ENCODE measurements around the gene LOC101059915.

LOC101059915 gene

DNA sequence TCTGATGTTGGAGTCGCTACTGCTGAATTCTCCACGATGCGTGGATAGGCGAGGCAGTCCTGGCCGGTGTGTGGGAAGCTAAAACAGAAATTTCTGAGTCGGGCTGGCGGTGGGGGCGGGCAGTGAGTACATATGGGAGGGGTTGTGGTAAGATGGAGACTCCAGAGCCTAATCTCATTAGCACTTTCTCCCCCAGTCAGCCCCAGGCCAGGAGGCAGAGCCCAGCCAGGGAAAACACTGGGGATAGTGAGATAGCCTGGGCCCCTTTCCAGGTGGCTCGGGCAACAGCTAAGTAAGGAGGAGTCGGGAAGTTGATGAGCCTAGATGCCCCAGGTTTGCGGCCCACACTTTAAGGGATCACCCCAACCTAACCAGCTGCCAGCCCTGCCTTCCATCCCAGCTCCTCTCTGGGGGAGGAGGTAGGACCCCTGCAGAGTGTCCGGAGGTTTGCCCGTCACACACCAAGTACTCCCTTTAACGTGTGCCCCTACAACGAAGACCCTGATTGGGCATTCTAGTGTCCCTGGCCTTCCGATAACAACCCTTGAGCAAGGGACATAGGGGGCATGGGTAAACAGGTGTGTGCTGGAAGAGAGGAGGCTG is 2.4 kb upstream of the LOC101059915 start:
- no peak overlapping the region for H3K27ac ChIP-seq
- intact Hi-C loops (cut with DNase I), result no loop called here
- no peak for DNase-seq
- no peaks in the 10 kb centered on the region for H3K9me3 ChIP-seq
- H3K36me3 ChIP-seq, result no peaks in the 10 kb centered on the region
- TF ChIP-seq, protein P1, sequence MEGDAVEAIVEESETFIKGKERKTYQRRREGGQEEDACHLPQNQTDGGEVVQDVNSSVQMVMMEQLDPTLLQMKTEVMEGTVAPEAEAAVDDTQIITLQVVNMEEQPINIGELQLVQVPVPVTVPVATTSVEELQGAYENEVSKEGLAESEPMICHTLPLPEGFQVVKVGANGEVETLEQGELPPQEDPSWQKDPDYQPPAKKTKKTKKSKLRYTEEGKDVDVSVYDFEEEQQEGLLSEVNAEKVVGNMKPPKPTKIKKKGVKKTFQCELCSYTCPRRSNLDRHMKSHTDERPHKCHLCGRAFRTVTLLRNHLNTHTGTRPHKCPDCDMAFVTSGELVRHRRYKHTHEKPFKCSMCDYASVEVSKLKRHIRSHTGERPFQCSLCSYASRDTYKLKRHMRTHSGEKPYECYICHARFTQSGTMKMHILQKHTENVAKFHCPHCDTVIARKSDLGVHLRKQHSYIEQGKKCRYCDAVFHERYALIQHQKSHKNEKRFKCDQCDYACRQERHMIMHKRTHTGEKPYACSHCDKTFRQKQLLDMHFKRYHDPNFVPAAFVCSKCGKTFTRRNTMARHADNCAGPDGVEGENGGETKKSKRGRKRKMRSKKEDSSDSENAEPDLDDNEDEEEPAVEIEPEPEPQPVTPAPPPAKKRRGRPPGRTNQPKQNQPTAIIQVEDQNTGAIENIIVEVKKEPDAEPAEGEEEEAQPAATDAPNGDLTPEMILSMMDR (IDR thresholded peaks at IDR 0.05), result no peak
- TF ChIP-seq EP300 (IDR thresholded peaks at IDR 0.05) (no peak), POLR2A (IDR thresholded peaks at IDR 0.05) (no peak)
- no peak overlapping the region for H3K4me3 ChIP-seq
- no peaks in the 10 kb centered on the region for H3K4me1 ChIP-seq (ENCODE audit: insufficient read depth)
- no peaks in the 10 kb centered on the region for H3K27me3 ChIP-seq
- WGBS, 3 donors, result 80 to 84% (median 83%) methylated on average over 16 of the region's 16 CpGs

DNA sequence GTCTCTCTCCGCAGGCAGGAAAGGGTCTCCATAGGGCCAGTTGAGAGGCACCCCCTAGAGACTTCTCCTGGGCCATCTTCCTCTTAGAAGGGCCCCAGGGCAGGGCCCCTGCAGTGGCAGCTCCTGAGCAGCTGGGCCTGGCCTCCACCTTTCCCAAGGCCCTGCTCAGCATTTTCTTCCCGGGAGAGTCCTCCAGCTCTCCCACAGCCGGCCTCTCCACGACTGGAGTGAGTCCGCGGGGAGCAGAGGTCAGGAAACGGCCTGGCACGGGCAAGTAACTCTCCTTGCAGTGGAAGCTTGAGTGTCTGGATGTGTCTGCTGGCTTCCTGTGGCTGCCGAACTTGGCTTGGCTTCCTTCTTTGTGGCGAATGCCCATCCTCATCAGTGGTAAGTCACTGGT is 1.6 kb upstream of the LOC101059915 start:
- Histone ChIP-seq H3K4me3 (no peak overlapping the region), H3K27me3 (no peaks in the 10 kb centered on the region), H3K36me3 (no peaks in the 10 kb centered on the region), H3K9me3 (no peaks in the 10 kb centered on the region), H3K27ac (no peak overlapping the region), H3K4me1 (ENCODE audit: insufficient read depth) (no peaks in the 10 kb centered on the region)
- DNase-seq, result no peak
- TF ChIP-seq, protein P1 (IDR thresholded peaks at IDR 0.05), result no peak
- no peak for TF ChIP-seq EP300 (IDR thresholded peaks at IDR 0.05)
- TF ChIP-seq POLR2A (IDR thresholded peaks at IDR 0.05), result no peak
- intact Hi-C loops (cut with DNase I), result no loop called here
- 77 to 81% (median 78%) methylated on average over 10 of the region's 10 CpGs for WGBS, 3 donors

DNA sequence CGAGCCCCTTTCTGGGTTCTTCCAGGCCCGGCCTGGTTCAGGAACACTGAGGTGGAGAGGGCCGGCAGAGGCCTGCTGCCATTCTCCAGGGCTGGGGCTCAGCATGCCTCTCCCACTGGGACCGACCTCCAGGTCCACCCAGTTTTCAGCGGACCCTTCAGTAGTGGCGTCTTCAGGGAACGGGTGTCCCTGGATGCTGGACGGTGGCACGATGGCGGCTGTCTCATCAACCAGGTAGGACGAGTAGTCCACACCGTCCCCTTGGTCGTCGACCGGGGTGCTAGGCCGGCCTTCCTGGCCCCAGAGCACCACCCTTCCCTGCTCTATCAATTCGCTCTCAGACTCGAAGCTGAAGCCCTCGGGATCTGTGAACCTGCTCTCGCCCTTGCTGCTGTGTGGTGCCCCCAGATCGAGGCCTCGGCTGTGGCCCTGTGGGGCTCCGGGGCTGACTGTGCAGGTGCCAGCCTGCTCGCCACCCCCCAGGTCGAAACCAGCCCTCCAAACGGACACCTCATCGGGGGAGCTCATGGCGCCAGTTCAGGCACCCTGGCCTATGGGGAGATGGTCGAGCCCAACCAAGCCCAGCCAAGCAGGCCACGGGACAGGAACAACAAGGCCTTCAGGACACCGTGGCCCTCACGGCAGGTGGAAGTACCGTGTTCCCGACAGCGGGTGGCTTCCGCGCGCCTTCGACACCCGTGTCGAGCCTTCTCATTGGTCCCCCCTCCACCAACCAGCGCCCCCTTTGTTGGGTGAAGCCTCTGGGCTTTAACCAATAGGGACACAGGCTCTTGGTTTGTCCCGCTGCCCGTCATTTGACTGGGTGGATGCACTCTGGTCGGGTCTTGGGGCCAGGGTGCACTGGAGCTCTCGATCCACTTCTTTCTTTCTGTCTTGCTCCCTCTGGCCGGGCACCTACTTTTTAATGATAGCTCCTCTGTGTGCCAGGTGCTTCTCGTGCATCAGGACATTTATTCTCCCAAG is 814 bp upstream of the LOC101059915 start:
- DNase-seq, result no peak
- Histone ChIP-seq H3K27me3 (no peaks in the 10 kb centered on the region), H3K36me3 (no peaks in the 10 kb centered on the region), H3K27ac (no peak overlapping the region), H3K4me3 (no peak overlapping the region), H3K4me1 (ENCODE audit: insufficient read depth) (no peaks in the 10 kb centered on the region), H3K9me3 (no peaks in the 10 kb centered on the region)
- intact Hi-C loops (cut with DNase I), result no loop called here
- WGBS, 3 donors, result 90 to 93% (median 91%) methylated on average over 45 to 48 of the region's 48 CpGs
- TF ChIP-seq, protein P1 (IDR thresholded peaks at IDR 0.05), result no peak
- TF ChIP-seq EP300 (IDR thresholded peaks at IDR 0.05) (no peak), POLR2A (IDR thresholded peaks at IDR 0.05) (no peak)

DNA sequence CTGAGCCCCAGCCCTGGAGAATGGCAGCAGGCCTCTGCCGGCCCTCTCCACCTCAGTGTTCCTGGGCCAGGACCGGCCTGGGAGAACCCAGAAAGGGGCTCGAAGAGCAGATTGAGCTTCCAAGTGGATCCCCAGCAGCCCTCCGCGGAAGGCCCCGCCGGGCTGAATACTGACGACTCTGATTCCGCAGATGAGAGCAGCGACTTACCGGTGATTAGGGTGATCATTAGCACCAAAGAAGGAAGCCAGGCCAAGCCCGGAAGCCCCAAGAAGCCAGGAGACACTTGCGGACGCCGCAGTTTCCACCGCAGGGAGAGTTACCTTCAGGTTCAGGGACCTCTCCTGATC is 876 bp downstream of the LOC101059915 start:
- H3K27me3 ChIP-seq, result no peaks in the 10 kb centered on the region
- H3K4me3 ChIP-seq, result no peak overlapping the region
- no peak overlapping the region for H3K27ac ChIP-seq
- no peaks in the 10 kb centered on the region for H3K9me3 ChIP-seq
- no peaks in the 10 kb centered on the region for H3K4me1 ChIP-seq (ENCODE audit: insufficient read depth)
- TF ChIP-seq EP300 (IDR thresholded peaks at IDR 0.05) (no peak), POLR2A (IDR thresholded peaks at IDR 0.05) (no peak)
- TF ChIP-seq, protein P1 (IDR thresholded peaks at IDR 0.05), result no peak
- intact Hi-C loops (cut with DNase I), result no loop called here
- no peak for DNase-seq
- WGBS, 3 donors, result 91 to 95% (median 93%) methylated on average over 16 of the region's 16 CpGs
- H3K36me3 ChIP-seq, result no peaks in the 10 kb centered on the region

Data from ovary (tissue), 7 donors.